NCI-H345 treated with DMSO at 0.1 percent for 48 hours (cell line): ENCODE measurements around the gene WDR1.

Experiments used
- DNase-seq: peaks from one replicate; lab custom pipeline; 2025; ENCODE audit not compliant: unreplicated experiment; lab: John Stamatoyannopoulos, UW

WDR1 gene

GRCh38 chr4:10074076-10074766 is 42.4 kb downstream of the WDR1 start:
- no peak for DNase-seq

DNA sequence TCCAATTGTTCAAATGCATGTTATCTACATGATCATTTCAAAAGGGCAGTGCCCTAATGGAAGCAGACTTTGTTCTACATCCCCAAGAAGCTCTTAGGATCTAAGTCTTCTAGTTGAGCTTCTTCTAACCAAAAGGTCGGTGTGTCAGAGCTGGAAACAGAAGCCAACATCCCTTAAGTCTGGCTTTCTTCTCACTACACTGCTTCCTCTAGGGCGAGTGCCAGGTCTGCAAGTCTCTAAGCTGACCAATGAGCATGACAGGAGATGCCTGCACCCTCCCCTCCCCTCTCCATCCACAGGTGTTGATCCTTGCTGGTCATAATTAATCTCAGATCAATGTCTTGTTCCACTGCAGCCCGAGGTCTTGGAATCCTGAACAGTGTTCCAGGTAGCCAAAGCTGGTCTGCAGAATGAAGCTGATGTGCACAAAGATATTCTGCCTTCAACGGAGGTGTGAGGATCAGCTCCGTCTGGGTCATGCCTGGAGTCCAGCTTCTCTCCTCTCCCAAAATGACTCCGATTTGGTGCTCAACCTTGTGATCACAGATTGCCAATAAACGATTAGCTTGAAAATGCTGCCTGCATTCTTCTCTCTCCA is 44.1 kb downstream of the WDR1 start:
- DNase-seq = no peak

DNA sequence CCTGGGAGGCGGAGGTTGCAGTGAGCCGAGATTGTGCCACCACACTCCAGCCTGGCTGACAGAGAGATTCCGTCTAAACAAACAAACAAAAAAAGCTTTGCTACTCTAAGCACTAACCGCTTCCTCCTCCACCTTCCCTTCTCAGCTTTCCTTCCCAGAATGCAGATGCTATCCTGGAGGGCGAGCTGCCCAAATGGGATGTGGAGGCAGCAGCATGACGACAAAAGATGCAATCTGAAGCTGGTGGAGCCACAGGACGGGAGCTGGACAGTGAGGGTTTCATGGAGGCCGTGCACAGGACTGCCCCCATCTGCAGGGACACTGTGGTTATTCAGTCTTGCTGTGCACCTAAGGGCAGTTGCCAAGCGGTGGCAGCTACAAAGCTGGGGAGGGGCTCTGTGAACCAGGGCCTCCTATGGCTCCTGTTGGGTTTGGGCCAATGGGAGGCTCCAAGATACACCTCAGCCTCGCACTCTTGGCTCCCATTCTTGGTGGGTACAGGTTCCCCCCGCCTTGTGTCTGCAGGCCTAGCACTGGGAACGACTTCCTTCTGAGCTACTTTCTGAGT is 47.4 kb downstream of the WDR1 start:
- DNase-seq = no peak

- DNase-seq = no peak
Measured at GRCh38 chr4:10066670-10067651, 49.6 kb downstream of the WDR1 start.

GRCh38 chr4:10066206-10066605 is 50.4 kb downstream of the WDR1 start:
- DNase-seq = no peak

GRCh38 chr4:10063544-10064300 is 52.9 kb downstream of the WDR1 start:
- peak; percentile 82 for DNase-seq

- no peak for DNase-seq
Measured at GRCh38 chr4:10061650-10062415, 54.8 kb downstream of the WDR1 start.

DNA sequence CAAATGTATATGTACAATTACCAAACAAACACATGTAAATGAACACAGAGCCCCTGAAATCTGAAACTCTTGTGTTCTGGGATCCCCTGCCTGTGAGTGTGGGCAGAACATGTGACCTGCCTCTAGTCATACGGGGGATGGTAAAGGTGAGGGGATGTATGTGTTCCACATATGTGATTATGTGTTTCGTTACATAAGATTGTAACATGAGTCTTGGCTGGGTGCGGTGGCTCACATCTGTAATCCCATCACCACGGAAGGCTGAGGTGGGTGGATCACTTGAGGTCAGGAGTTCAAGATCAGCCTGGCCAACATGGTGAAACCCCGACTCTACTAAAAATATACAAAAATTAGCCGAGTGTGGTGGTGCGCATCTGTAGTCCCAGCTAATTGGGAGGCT is 58.2 kb downstream of the WDR1 start:
- DNase-seq = no peak

GRCh38 chr4:10057023-10057395 is 59.6 kb downstream of the WDR1 start:
- DNase-seq = no peak

- no peak for DNase-seq
Measured at GRCh38 chr4:10056334-10057022, 60.1 kb downstream of the WDR1 start.

DNA sequence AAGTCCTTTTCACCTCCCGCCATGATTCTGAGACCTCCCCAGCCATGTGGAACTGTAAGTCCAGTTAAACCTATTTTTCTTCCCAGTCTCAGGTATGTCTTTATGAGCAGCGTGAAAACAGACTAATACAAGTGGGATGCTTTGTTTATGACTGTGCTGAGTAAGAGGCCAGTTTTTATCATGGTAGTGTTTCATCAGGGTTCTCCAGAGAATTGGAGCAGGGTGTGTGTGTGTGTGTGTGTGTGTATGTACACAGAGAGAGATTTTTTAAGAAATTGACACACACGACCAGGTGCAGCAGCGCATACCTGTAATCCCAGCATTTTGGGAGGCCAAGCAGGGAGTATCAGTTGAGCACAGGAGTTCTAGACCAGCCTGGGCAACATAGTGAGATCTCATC is 60.7 kb downstream of the WDR1 start:
- no peak for DNase-seq

GRCh38 chr4:10054571-10055041 is 62.0 kb downstream of the WDR1 start:
- no peak for DNase-seq

DNA sequence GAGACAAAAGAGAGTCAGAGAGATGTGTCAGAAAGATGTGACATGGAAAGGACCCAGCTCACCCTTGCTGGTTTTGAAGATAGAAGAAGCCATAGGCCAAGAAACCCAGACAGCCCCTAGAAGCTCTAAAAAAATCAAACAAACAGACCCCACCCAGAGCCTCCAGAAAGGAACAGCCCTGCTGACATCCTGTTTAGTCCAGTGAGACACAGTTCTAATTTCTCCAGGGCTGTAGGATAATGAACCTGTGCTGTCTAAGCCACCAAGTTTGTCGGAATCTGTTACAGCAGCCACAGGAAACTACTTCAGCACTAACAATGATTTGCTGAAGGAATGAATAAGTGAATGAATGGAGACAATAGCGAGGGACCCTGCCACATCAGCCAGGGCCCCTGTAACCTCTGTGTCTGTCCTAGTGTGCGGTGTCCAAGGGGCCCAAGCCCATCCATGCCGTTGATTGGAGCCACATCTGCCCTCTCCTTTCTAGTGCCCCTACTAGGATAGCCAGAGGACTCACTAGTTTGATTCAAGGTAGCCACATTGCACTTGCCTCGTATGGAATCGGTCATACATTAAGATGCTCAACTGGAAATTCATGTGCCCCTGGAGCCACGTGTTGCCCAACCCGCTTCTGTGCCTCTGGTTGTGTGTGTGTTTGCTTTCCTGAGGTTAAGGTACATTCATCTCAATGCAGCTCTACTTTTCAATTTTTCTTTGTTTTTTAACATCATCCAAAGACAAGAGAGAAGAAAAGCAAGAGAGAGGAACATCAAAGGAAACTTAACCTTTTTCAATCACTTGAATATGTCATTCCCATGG is 62.8 kb downstream of the WDR1 start:
- DNase-seq = peak; percentile 41

DNA sequence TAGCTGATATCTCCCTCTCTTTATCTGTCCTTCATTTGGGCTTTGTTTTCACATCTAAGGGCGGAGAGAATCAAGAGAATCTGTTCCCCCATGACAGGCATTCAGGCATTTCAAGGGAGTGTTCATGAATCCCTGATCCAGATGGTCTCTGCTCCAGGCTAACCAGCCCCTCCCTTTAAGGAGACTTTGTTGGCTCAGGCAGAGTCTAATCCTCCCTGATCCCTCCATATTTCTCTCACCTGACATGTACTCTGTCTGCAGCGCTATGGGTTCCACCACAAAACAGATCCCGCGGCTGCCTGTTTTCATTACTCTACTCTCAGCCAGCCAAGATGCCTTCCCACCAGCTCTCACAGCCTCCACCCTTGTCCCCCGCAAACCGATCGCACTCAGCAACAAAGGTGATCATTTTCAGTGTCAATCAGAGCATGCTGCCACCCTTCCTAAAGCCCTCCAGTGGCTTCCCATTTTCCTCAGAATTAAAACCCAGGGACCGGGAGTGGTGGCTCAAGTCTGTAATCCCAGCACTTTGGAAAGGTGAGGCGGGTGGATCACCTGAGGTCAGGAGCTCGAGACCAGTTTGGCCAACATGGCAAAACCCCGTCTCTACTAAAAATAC is 65.0 kb downstream of the WDR1 start:
- DNase-seq = no peak

DNA sequence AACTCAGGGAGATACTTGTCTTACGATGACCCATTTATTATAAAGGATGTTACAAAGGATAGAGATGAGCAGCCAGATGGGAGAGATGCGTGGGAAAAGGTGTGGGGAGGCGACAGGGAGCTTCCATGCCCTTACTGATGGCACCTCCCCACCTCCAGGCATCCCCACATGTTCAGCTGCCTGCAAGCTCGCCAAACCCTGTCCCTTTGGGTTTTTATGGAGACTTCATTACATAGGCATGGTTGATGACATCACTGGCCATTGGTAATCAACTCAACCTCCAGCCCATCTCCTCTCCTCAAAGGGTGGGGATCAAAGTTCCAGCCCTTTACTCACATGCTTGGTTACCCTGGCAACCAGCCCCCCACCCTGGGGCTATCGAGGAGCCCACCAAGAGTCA is 65.9 kb downstream of the WDR1 start:
- DNase-seq = no peak

- DNase-seq = no peak
Measured at GRCh38 chr4:10050261-10050661, 66.3 kb downstream of the WDR1 start.

DNA sequence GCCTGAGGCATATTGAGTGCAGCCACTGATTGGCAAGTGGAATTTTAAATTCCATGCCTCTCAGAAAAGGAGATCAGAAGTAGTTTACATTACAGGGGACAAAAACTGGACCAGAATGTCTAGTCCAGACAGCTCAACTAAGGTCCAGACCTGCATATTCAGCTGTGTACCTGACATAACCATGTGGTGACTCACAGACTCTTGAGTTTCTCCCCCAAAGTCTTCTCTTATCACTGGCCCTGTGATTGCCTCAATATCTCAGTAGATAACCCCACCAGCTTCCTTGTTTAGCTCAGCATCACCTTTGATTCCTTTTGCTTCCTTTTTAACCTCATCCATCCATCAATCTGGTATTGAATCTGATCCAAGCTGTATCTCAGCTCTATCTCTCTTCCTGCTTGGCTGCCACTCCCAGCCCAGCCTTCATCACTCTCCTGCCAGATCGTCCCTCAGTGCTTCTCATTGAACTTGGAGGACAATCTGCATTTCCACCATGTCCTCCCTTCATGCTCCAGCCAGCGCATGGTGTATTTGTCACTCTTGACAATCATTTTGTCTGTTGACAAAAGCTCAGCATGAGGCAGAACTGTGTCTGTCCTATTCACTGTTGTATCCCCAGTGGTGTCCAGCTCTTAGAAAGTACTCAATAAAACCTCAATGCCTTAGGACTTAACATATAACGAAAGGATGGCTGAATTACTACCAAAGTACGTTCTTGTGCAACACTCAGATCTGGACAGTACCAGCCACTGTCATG is 67.5 kb downstream of the WDR1 start:
- peak; percentile 12 for DNase-seq
